Neuronal stem cell (in vitro differentiated cells): ENCODE results near the gene MCUB.

Source experiments
- DNase-seq: peaks from one replicate; pipeline ENCODE4 v3.0.0-alpha.2; 2013; ENCODE audit warnings: low spot score
- H2AFZ ChIP-seq: one replicate; pipeline ENCODE4 v1.6.1; 2013; ENCODE audit warnings: mild to moderate bottlenecking, low read length, inconsistent platforms
- H2AK5ac ChIP-seq: 2 replicates; pipeline ENCODE4 v1.6.1; 2013; ENCODE audit warnings: low read depth, mild to moderate bottlenecking, inconsistent platforms, low read length, moderate library complexity, mixed read lengths
- H2BK120ac ChIP-seq: 2 replicates; pipeline ENCODE4 v1.6.1; 2013; ENCODE audit warnings: low read depth, mild to moderate bottlenecking, inconsistent platforms, low read length, moderate library complexity, mixed read lengths
- H2BK12ac ChIP-seq: one replicate; pipeline ENCODE4 v1.6.1; 2013; ENCODE audit warnings: low read length, inconsistent platforms
- H2BK15ac ChIP-seq: 2 replicates; pipeline ENCODE4 v1.6.1; 2013; ENCODE audit warnings: mild to moderate bottlenecking, low read length, inconsistent platforms, mixed read lengths
- H2BK5ac ChIP-seq: one replicate; pipeline ENCODE4 v1.6.1; 2013; ENCODE audit warnings: inconsistent platforms, mild to moderate bottlenecking, low read length, moderate library complexity
- H3K14ac ChIP-seq: one replicate; pipeline ENCODE4 v1.6.1; 2013; ENCODE audit warnings: low read length, inconsistent platforms
- H3K18ac ChIP-seq: 2 replicates; pipeline ENCODE4 v1.6.1; 2013; ENCODE audit warnings: low read length, inconsistent platforms
- H3K23ac ChIP-seq: 2 replicates; pipeline ENCODE4 v1.6.1; 2013; ENCODE audit warnings: low read depth, mild to moderate bottlenecking, mixed read lengths, low read length, inconsistent platforms; ENCODE audit not compliant: poor library complexity
- H3K27ac ChIP-seq: replicated peaks from 3 replicates; pipeline ENCODE4 v1.5.1; 2013; ENCODE audit warnings: low read length, inconsistent platforms
- H3K27me3 ChIP-seq, 3 experiments: 2 replicates each; pipeline ENCODE4 v1.6.1; 2013; ENCODE audit warnings: low read length in 3 of 3, mild to moderate bottlenecking in 2 of 3, inconsistent platforms in 1 of 3, low read depth in 1 of 3, mixed read lengths in 1 of 3, moderate library complexity in 1 of 3; ENCODE audit not compliant: control insufficient read depth in 3 of 3, insufficient read depth in 3 of 3
- H3K36me3 ChIP-seq, 2 donors: replicated peaks in 1 of 2; 2 replicates each; pipeline ENCODE4 v1.6.1; 2013; ENCODE audit warnings: low read length in 2 of 2; ENCODE audit not compliant: control insufficient read depth in 2 of 2, insufficient read depth in 2 of 2
- H3K4ac ChIP-seq: 2 replicates; pipeline ENCODE4 v1.6.1; 2013; ENCODE audit warnings: inconsistent platforms, mild to moderate bottlenecking, low read length, moderate library complexity
- H3K4me1 ChIP-seq, 2 donors: 1 replicate in 1 of 2; 2 replicates in 1 of 2; pipeline ENCODE4 v1.6.1; 2013; ENCODE audit warnings: low read length in 2 of 2, low read depth in 1 of 2; ENCODE audit not compliant: control insufficient read depth in 2 of 2, insufficient read depth in 1 of 2
- H3K4me2 ChIP-seq: one replicate; pipeline ENCODE4 v1.6.1; 2013; ENCODE audit warnings: mild to moderate bottlenecking, low read length, inconsistent platforms; ENCODE audit not compliant: insufficient read depth, poor library complexity, severe bottlenecking
- H3K4me3 ChIP-seq, 2 donors: 2 replicates each; pipeline ENCODE4 v1.5.1; 2013; ENCODE audit warnings: low read length in 2 of 2, mild to moderate bottlenecking in 2 of 2, inconsistent platforms in 1 of 2, moderate library complexity in 1 of 2
- H3K79me1 ChIP-seq: one replicate; pipeline ENCODE4 v1.6.1; 2013; ENCODE audit warnings: low read depth, mild to moderate bottlenecking, inconsistent platforms, low read length, moderate library complexity
- H3K9ac ChIP-seq: one replicate; pipeline ENCODE4 v1.6.1; 2013; ENCODE audit warnings: mild to moderate bottlenecking, low read depth, low read length, inconsistent platforms; ENCODE audit not compliant: poor library complexity
- H3K9me3 ChIP-seq, 2 donors: replicated peaks in 1 of 2; 2 replicates each; pipeline versions ENCODE3 to v1.6.1; 2013; ENCODE audit warnings: low read length in 2 of 2, mild to moderate bottlenecking in 2 of 2, inconsistent platforms in 1 of 2, low read depth in 1 of 2, mixed read lengths in 1 of 2, moderate library complexity in 1 of 2; ENCODE audit not compliant: control insufficient read depth in 2 of 2, insufficient read depth in 1 of 2
- H4K8ac ChIP-seq: one replicate; pipeline ENCODE4 v1.6.1; 2013; ENCODE audit warnings: low read depth, mild to moderate bottlenecking, inconsistent platforms, low read length, moderate library complexity
- H4K91ac ChIP-seq: one replicate; pipeline ENCODE4 v1.6.1; 2013; ENCODE audit warnings: low read length, low read depth, mild to moderate bottlenecking, inconsistent platforms; ENCODE audit not compliant: poor library complexity
- WGBS, 2 donors: extraction: QIAGEN DNeasy Blood & Tissue Kit; methylation state at CpG; one replicate each; pipeline ENCODE4 v1.1.7; 2013; ENCODE audit warnings: missing lambda C conversion rate in 2 of 2, mixed read lengths in 1 of 2; ENCODE audit not compliant: insufficient read length in 2 of 2, insufficient replicate concordance in 1 of 2; ENCODE audit errors: extremely low coverage in 2 of 2; 5-methylcytosine and 5-hydroxymethylcytosine counted together

MCUB gene

DNA sequence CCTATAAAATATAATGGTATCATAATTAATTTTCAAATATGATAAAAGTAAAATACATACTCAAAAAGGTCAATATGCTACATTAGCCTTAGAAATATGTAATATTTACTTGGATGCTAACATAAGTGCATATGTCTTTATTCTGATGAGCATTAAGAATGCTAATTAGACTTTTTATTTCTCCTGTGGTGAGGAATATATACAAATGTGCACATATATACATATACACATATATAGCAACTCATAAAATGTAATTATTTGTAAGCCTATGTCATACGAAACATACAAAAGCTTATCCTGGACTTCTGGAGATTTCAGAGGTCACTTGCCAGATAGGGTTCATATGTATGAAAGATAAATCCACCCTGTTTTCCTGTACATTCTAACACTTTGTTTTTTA, 158.7 kb downstream of the MCUB start:
- Histone ChIP-seq H2BK5ac (no peak overlapping the region), H2BK15ac (no peak overlapping the region), H3K27me3 (no peaks in the 10 kb centered on the region), H3K4me3 (no peak overlapping the region), H3K23ac (no peak overlapping the region), H2BK120ac (no peak overlapping the region), H3K79me1 (no peaks in the 10 kb centered on the region), H4K91ac (no peak overlapping the region), H3K14ac (no peak overlapping the region), H3K27ac (no peak overlapping the region), H2AK5ac (no peak overlapping the region), H3K36me3 (peaks cover 1 to 19% of the 10 kb centered on the region in 2 donors), H2AFZ (no peak overlapping the region), H3K4ac (no peak overlapping the region), H2BK12ac (no peak overlapping the region), H3K9me3 (peaks cover 0 to 6% of the 10 kb centered on the region in 2 donors), H3K18ac (no peak overlapping the region), H3K4me1 (no peaks in the 10 kb centered on the region), H3K4me2 (no peak overlapping the region), H4K8ac (no peak overlapping the region), H3K9ac (no peak overlapping the region)
- no peak for DNase-seq
- no CpG with 5 or more reads among the region's 1 CpG for WGBS, 2 donors

DNA sequence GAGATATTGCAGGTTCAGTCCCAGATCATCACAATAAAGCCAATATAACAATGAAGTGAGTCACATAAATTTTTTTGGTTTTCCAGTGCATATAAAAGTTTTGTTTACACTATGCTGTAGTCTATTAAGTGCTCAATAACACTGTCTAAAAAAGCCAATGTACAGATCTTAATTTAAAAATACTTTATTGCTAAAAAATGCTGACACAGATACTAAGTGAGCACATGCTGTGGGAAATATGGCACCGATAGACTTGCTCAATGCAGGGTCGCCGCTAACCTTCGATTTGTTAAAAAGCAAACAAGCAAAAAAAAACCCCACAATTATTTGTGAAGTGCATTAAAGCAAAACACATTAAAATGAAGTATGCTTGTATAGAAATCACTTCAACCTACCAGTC, 159.6 kb downstream of the MCUB start:
- H3K27me3 ChIP-seq, result no peaks in the 10 kb centered on the region
- no peak overlapping the region for H4K8ac ChIP-seq
- no peak for DNase-seq
- WGBS, 2 donors, result no CpG with 5 or more reads among the region's 4 CpGs
- H3K36me3 ChIP-seq, result peaks cover 1 to 10% of the 10 kb centered on the region in 2 donors
- H2AFZ ChIP-seq, result no peak overlapping the region
- no peak overlapping the region for H2BK120ac ChIP-seq
- no peak overlapping the region for H2AK5ac ChIP-seq
- no peak overlapping the region for H2BK5ac ChIP-seq
- H3K79me1 ChIP-seq, result no peaks in the 10 kb centered on the region
- no peak overlapping the region for H3K18ac ChIP-seq
- no peak overlapping the region for H3K23ac ChIP-seq
- no peak overlapping the region for H3K14ac ChIP-seq
- H4K91ac ChIP-seq, result no peak overlapping the region
- H3K4me3 ChIP-seq, result no peak overlapping the region
- no peak overlapping the region for H3K4ac ChIP-seq
- H3K9me3 ChIP-seq, result peaks cover 0 to 6% of the 10 kb centered on the region in 2 donors
- no peak overlapping the region for H3K4me2 ChIP-seq
- no peak overlapping the region for H3K9ac ChIP-seq
- H3K4me1 ChIP-seq, result no peaks in the 10 kb centered on the region
- H3K27ac ChIP-seq, result no peak overlapping the region
- no peak overlapping the region for H2BK12ac ChIP-seq
- no peak overlapping the region for H2BK15ac ChIP-seq

DNA sequence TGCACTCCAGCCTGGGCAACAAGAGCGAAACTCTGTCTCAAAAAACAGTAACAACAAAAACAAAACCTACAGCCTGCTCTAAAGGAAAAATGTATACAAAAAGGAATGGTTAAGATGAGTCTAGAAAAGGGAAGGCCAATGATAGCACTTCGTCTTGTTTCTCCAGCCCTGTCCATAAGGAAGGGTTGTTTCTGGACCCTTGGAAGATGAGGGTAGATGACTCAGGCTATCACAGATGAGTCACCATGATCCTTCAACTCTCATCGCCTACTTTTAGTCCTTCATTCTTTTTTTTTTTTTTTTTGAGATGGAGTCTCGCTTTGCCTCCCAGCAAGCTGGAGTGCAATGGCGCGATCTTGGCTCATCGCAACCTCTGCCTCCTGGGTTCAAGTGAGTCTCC, 161.0 kb downstream of the MCUB start:
- H2BK12ac ChIP-seq, result no peak overlapping the region
- H3K79me1 ChIP-seq, result no peaks in the 10 kb centered on the region
- no peak overlapping the region for H2BK120ac ChIP-seq
- no peaks in the 10 kb centered on the region for H3K4me1 ChIP-seq
- H3K27me3 ChIP-seq, result no peaks in the 10 kb centered on the region
- no peak overlapping the region for H3K18ac ChIP-seq
- no peak overlapping the region for H2BK5ac ChIP-seq
- peaks cover 1 to 10% of the 10 kb centered on the region in 2 donors for H3K36me3 ChIP-seq
- H4K91ac ChIP-seq, result no peak overlapping the region
- H2AK5ac ChIP-seq, result no peak overlapping the region
- H3K9ac ChIP-seq, result no peak overlapping the region
- H2BK15ac ChIP-seq, result no peak overlapping the region
- no peak overlapping the region for H3K14ac ChIP-seq
- no peak for DNase-seq
- no peak overlapping the region for H3K4ac ChIP-seq
- no peak overlapping the region for H4K8ac ChIP-seq
- H3K27ac ChIP-seq, result no peak overlapping the region
- H3K4me3 ChIP-seq, result no peak overlapping the region
- peaks cover 0 to 6% of the 10 kb centered on the region in 2 donors for H3K9me3 ChIP-seq
- no CpG with 5 or more reads among the region's 7 CpGs for WGBS, 2 donors
- H3K4me2 ChIP-seq, result no peak overlapping the region
- H3K23ac ChIP-seq, result no peak overlapping the region
- H2AFZ ChIP-seq, result no peak overlapping the region

DNA sequence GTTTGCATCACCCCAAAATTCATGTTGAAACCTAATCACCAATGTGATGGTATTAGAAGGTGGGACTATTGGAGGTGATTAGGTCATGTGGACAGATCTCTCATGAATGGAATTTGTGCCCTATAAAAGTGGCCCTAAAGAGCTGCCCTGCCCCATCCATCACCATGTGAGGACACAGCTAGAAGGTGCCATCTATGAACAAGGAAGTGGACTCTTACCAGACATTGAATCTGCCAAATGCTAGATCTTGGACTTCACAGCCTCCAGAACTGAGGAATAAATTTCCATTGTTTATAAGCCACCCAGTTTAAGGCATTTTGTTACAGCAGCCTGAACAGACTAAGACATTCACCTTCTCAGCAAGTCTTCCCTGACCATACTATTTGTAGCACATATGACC, 162.3 kb downstream of the MCUB start:
- Histone ChIP-seq H3K36me3 (peaks cover 0 to 1% of the 10 kb centered on the region in 2 donors), H3K23ac (no peak overlapping the region), H3K27me3 (no peaks in the 10 kb centered on the region), H2BK12ac (no peak overlapping the region), H2AFZ (no peak overlapping the region), H3K4ac (no peak overlapping the region), H3K4me1 (no peaks in the 10 kb centered on the region), H3K14ac (no peak overlapping the region), H3K9me3 (peaks cover 0 to 6% of the 10 kb centered on the region in 2 donors), H3K27ac (no peak overlapping the region), H4K91ac (no peak overlapping the region), H3K79me1 (no peaks in the 10 kb centered on the region), H2BK120ac (no peak overlapping the region), H4K8ac (no peak overlapping the region), H3K4me3 (no peak overlapping the region), H3K18ac (no peak overlapping the region), H3K9ac (no peak overlapping the region), H2BK15ac (no peak overlapping the region), H2BK5ac (no peak overlapping the region), H3K4me2 (no peak overlapping the region), H2AK5ac (no peak overlapping the region)
- DNase-seq, result no peak
